Panc1 (cell line): Measurements from ENCODE around the gene CENPP.

ENCODE experiments used
- CTCF ChIP-seq: fragments of 450-650 bp; IDR thresholded peaks from 2 replicates; pipeline ENCODE4 v1.5.1; 2017; ENCODE audit warnings: mild to moderate bottlenecking
- POLR2AphosphoS5 ChIP-seq: IDR thresholded peaks from 2 replicates; pipeline ENCODE4 v1.6.1; 2012; ENCODE audit warnings: mild to moderate bottlenecking, low read depth, low read length, moderate library complexity

GRCh38 chr9:92534674-92535073 lies 208.9 kb downstream of the CENPP start:
- TF ChIP-seq CTCF = no peak
- no peak for TF ChIP-seq POLR2AphosphoS5
